Right lobe of liver (tissue), 6 donors: Measurements from ENCODE around the gene SERPINB13. TPM values are rescaled to one million over a fixed set of nuclear protein-coding genes. Genes with fewer than 3 reads are reported as not detected.

Experiments used
- ATAC-seq, 4 donors: fragments of 200-7000 bp; cut with Tn5 transposase; one replicate each; pipeline ENCODE4 v1.9.1; 2020; ENCODE audit warnings: mild to moderate bottlenecking in 4 of 4, moderate library complexity in 4 of 4
- DNase-seq, 3 donors: peaks; one replicate each; pipeline ENCODE4 v3.0.0-alpha.2; 2020
- H3K27ac ChIP-seq, 3 donors: fragments of 200-600 bp; one replicate each; pipeline ENCODE4 v1.8.0; 2022
- H3K27me3 ChIP-seq, 2 donors: fragments of 200-600 bp; one replicate each; pipeline ENCODE4 v1.8.0; 2022
- H3K36me3 ChIP-seq, 4 donors: fragments of 200-600 bp; sonication (generic) in 1 of 4; one replicate each; pipeline versions ENCODE4 v1.5.1 to v1.8.0; 2017 to 2022; ENCODE audit warnings: control low read depth in 1 of 4
- H3K4me1 ChIP-seq, 4 donors: fragments of 200-600 bp; sonication (generic) in 1 of 4; one replicate each; pipeline versions ENCODE4 v1.5.1 to v1.8.0; 2017 to 2022; ENCODE audit warnings: control low read depth in 1 of 4
- H3K4me3 ChIP-seq, 3 donors: fragments of 200-600 bp; one replicate each; pipeline ENCODE4 v1.8.0; 2022
- H3K9me3 ChIP-seq, 4 donors: fragments of 200-600 bp; sonication (generic) in 1 of 4; one replicate each; pipeline versions ENCODE4 v1.5.1 to v1.8.0; 2017 to 2022; ENCODE audit warnings: control low read depth in 1 of 4
- CTCF ChIP-seq, 4 donors: fragments of 200-600 bp in 3 of 4; fragments of 450-650 bp in 1 of 4; IDR thresholded peaks; one replicate each; pipeline versions ENCODE4 v1.5.1 to v1.8.0; 2016 to 2022; ENCODE audit warnings: antibody characterized with exemption in 4 of 4, mild to moderate bottlenecking in 2 of 4
- POLR2A ChIP-seq: fragments of 450-650 bp; IDR thresholded peaks from one replicate; pipeline ENCODE4 v1.6.1; 2017; ENCODE audit warnings: antibody characterized with exemption, mild to moderate bottlenecking
- WGBS: methylation state at CpG from one replicate; pipeline ENCODE4 v1.1.6; 2018; ENCODE audit warnings: low coverage, low lambda C conversion rate; ENCODE audit not compliant: insufficient coverage; ENCODE audit errors: missing lambda C conversion rate; 5-methylcytosine and 5-hydroxymethylcytosine counted together
- intact Hi-C, 2 donors: fragments of 100-400 bp; cut with DNase I; formaldehyde crosslinking; loops; one replicate each; pipeline versions ENCODE4 v1.11.2 to v1.14.1; 2022
- total RNA-seq, 6 experiments: library from RNA; depleted of rRNA in 2 of 6; stranded (reverse); fragments of >200 nt in 2 of 6; fragmentation: NEBNext Ultra II Directional in 3 of 6; extraction: Animal tissue kit (Norgen Biotek cat#: 25700) in 3 of 6; gene quantifications; one replicate each; pipeline versions ENCODE4 v1.1.0 to v1.2.4, GENCODE V29; 2016 to 2023
- donor health status: DM: no; HTN: yes; CAD: no.
- donor health status: DM: no; HTN: no; CAD: no.
- donor health status: DM: no; HTN: no; CAD: no.
- donor health status: DM: no; HTN: yes; CAD: no.
- donor health status: DM: no; HTN: yes; CAD: no.

The SERPINB13 gene
- total RNA-seq, 6 experiments from 2014 or later, result not detected

DNA sequence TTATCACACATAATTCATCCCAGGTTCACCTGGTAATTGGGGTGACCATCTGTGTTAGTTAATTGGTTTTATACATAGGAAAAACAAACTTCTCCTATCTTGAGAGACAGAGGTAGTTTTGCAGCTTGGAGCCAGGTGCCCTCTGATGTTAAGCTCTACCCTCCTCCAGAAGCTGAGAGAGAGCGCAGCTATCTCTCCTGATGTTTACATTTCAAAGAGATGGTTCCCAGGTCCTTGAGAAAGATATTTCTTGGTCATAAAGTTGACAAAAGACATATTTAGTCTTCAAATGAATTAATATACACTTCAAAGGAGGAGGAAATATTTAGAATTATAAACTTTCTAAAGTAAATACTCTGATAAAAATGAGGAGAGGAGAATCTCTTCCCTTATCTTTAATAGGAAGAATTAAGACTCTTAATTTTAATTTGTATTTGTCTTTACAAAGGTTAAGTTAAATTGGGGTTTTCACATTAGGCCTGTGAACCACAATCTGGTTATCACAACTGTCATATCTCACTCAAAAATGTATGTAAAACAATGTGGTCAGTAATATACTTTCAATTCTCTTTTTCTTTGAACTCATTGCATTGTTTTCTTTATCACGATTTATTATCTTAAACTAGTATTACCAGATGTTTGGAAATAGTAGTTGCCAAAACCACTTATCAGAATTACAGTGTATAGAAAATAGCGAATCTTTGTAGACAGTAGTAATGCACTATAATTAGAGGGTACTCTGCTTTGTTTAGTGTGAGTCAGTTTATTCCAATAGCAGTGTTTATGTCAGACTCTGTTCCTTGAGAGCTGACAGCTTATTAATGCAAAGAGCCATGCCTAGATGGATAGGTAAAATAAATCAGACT lies 30.1 kb downstream of the SERPINB13 start:
- no peaks in the 10 kb centered on the region for H3K4me1 ChIP-seq
- no peaks in the 10 kb centered on the region for H3K27me3 ChIP-seq
- no peaks in the 10 kb centered on the region for H3K9me3 ChIP-seq
- intact Hi-C loops, result no loop called here
- TF ChIP-seq CTCF (IDR thresholded peaks at IDR 0.05), result no peak
- no peak for TF ChIP-seq POLR2A
- no peaks in the 10 kb centered on the region for H3K36me3 ChIP-seq
- H3K27ac ChIP-seq, result no peak overlapping the region
- no peak for ATAC-seq
- WGBS, result 32% methylated on average over 3 of the region's 3 CpGs
- no peak for DNase-seq
- H3K4me3 ChIP-seq, result no peak overlapping the region

DNA sequence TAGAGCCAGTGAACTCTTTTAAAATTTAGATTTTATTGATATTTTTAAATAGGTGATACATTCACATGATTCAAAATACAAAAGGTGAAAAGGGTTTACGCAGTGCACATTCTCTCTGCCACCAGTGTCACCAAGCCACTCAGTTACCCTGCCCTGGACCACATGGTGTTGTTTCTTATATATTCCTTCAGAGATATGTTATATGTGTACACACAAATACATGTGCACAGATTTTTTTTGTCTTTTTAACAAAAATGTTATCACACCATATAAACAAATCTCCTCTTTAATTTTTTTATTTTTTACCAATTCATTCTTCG lies 30.7 kb downstream of the SERPINB13 start:
- no peaks in the 10 kb centered on the region for H3K9me3 ChIP-seq
- TF ChIP-seq CTCF (IDR thresholded peaks at IDR 0.05) (no peak), POLR2A (no peak)
- no peak for ATAC-seq
- no peaks in the 10 kb centered on the region for H3K27me3 ChIP-seq
- no peak overlapping the region for H3K4me3 ChIP-seq
- H3K4me1 ChIP-seq, result no peaks in the 10 kb centered on the region
- DNase-seq, result no peak
- WGBS, result 93% methylated on average over 2 of the region's 2 CpGs
- intact Hi-C loops, result no loop called here
- no peak overlapping the region for H3K27ac ChIP-seq
- no peaks in the 10 kb centered on the region for H3K36me3 ChIP-seq

DNA sequence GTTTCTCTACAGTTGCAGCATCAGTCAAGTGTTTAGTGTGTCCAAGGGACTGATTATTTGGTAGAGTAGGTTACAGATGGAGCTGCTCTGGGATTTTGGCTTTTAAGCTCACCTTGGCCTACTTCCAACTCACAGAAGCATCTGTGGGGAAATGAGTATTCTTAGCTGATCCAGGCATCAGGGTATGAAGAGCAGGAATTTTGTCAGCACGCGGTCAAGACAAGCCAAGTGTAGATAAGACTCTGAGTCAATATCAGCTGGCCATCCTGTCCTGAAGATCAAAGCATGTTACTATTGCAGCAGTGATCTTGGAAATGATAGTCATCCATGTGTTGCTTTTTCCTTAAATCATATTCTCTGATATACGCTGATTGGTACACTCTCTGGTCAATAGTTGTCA lies 32.5 kb downstream of the SERPINB13 start:
- WGBS, result 27% methylated on average over 3 of the region's 3 CpGs
- Histone ChIP-seq H3K27me3 (no peaks in the 10 kb centered on the region), H3K27ac (no peak overlapping the region), H3K36me3 (no peaks in the 10 kb centered on the region), H3K9me3 (no peaks in the 10 kb centered on the region), H3K4me1 (no peaks in the 10 kb centered on the region), H3K4me3 (no peak overlapping the region)
- ATAC-seq (no peak), DNase-seq (no peak)
- intact Hi-C loops, result no loop called here
- no peak for TF ChIP-seq POLR2A
- no peak for TF ChIP-seq CTCF (IDR thresholded peaks at IDR 0.05)

DNA sequence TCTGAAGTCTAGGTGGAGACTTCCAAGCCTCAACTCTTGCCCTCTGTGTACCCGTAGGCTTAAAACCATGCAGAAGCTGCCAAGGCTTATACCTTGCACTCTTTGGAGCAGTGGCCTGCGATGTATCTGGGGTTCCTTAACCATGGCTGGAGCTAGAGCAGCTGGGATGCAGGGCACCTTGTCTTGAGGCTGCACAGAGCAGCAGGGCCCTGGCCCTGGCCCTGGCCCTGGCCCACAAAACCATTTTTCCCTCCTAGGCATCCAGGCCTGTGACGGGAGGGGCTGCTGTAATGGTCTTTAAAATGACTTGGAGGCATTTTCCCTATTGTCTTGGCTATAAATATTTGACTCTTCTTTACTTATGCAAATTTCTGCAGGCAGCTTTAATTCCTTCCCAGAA lies 37.7 kb downstream of the SERPINB13 start:
- no peaks in the 10 kb centered on the region for H3K36me3 ChIP-seq
- no peak for ATAC-seq
- intact Hi-C loops, result no loop called here
- H3K9me3 ChIP-seq, result no peaks in the 10 kb centered on the region
- no peak for DNase-seq
- no peaks in the 10 kb centered on the region for H3K27me3 ChIP-seq
- H3K4me1 ChIP-seq, result no peaks in the 10 kb centered on the region
- no peak overlapping the region for H3K4me3 ChIP-seq
- TF ChIP-seq CTCF (IDR thresholded peaks at IDR 0.05), result no peak
- WGBS, result 67% methylated on average over 1 of the region's 3 CpGs
- no peak overlapping the region for H3K27ac ChIP-seq
